ENCODE measurements around the gene CROCC2. TPM values are rescaled to one million over a fixed set of nuclear protein-coding genes. Genes with fewer than 3 reads are reported as not detected.

Gene CROCC2
- total and polyA plus RNA-seq, 2 donors from 2014 or later: 0.13 TPM; not detected in 1

DNA sequence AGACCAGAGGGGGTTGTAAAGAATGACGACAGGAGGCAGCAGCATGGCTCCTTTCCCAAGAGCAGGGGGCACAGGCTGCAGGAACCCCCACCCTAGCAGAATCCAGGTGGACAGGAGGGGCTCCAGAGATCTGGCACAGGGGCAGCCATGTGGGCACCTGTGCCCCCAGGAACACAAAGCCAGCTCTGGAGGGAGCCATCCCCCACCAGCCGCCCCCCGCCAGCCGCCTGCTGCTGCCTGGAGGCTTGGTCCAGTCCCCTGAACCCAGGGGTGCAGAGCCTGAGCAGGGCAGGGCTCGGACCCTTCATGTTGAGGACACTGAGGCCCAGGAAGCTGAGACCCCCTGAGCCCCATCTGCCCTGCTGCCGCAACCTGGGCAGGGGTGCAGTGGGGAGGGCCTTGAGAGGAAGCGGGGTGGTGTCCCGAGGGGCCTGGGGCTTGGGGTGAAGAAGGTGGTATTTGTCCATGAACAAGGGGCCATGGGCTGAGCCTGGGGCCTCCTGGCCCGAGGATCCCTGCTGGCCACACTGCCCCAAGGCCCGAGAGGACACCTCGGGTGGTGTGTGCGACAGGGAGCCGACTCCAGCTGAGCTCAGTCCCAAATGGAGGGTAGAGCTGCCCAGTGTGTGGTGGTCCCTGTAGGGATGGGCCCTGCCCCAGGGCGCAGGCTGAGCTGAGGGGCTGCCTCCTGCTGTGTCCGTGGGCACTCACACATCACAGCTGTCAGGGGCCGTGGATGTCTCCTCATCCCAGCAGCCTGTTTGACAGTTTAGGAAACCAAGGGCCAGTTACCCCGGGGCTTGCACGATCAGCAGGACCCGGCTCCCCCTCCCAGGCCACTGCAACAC, 52.5 kb downstream of the CROCC2 start:
- no peak overlapping the region for H3K9ac ChIP-seq (ENCODE audit: low read length in 3 of 3)
- H3K27ac ChIP-seq (ENCODE audit: low read depth in 2 of 2, low read length in 2 of 2): no peak overlapping the region

GRCh38 chr2:240959214-240959940, 53.2 kb downstream of the CROCC2 start:
- Histone ChIP-seq H3K9ac (ENCODE audit: low read length in 3 of 3) (no peak overlapping the region), H3K27ac (ENCODE audit: low read depth in 2 of 2, low read length in 2 of 2) (no peak overlapping the region)
- DNase-seq: peak in 1 of 5 donors; percentile 71

More for the DNA sequence above, 52.5 kb downstream of the CROCC2 start:
- intact Hi-C loops (cut with DNase I): no loop called here
- no peaks in the 10 kb centered on the region for H3K36me3 ChIP-seq (ENCODE audit: control insufficient read depth in 2 of 3, insufficient read depth in 3 of 3, low read length in 3 of 3)
- no peak overlapping the region for H3K4me3 ChIP-seq (ENCODE audit: low read length in 3 of 3)
- peaks cover 4% of the 10 kb centered on the region for H3K27me3 ChIP-seq (ENCODE audit: control insufficient read depth, insufficient read depth, low read length)
- no peak for FAIRE-seq
- peak in 2 of 5 donors; percentile 47 to 71 for DNase-seq
- TF ChIP-seq, protein P1, sequence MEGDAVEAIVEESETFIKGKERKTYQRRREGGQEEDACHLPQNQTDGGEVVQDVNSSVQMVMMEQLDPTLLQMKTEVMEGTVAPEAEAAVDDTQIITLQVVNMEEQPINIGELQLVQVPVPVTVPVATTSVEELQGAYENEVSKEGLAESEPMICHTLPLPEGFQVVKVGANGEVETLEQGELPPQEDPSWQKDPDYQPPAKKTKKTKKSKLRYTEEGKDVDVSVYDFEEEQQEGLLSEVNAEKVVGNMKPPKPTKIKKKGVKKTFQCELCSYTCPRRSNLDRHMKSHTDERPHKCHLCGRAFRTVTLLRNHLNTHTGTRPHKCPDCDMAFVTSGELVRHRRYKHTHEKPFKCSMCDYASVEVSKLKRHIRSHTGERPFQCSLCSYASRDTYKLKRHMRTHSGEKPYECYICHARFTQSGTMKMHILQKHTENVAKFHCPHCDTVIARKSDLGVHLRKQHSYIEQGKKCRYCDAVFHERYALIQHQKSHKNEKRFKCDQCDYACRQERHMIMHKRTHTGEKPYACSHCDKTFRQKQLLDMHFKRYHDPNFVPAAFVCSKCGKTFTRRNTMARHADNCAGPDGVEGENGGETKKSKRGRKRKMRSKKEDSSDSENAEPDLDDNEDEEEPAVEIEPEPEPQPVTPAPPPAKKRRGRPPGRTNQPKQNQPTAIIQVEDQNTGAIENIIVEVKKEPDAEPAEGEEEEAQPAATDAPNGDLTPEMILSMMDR (IDR thresholded peaks at IDR 0.05; ENCODE audit: borderline replicate concordance, extremely low read depth, insufficient read depth): no peak
- peaks cover 7 to 25% (median 8%) of the 10 kb centered on the region in 3 donors for H3K4me1 ChIP-seq (ENCODE audit: control insufficient read depth in 2 of 3, insufficient read depth in 2 of 3, low read depth in 1 of 3, low read length in 3 of 3)
- H3K9me3 ChIP-seq (ENCODE audit: control insufficient read depth in 2 of 3, insufficient read depth in 1 of 3, low read length in 3 of 3): peaks cover 0 to 2% (median 0%) of the 10 kb centered on the region in 3 donors

GRCh38 chr2:240959941-240960308, 53.8 kb downstream of the CROCC2 start:
- no peak overlapping the region for H3K9ac ChIP-seq (ENCODE audit: low read length in 3 of 3)

More at GRCh38 chr2:240959214-240959940, 53.2 kb downstream of the CROCC2 start:
- Histone ChIP-seq H3K4me1 (ENCODE audit: control insufficient read depth in 2 of 3, insufficient read depth in 2 of 3, low read depth in 1 of 3, low read length in 3 of 3) (peaks cover 7 to 25% (median 8%) of the 10 kb centered on the region in 3 donors), H3K9me3 (ENCODE audit: control insufficient read depth in 2 of 3, insufficient read depth in 1 of 3, low read length in 3 of 3) (peaks cover 0 to 2% (median 0%) of the 10 kb centered on the region in 3 donors), H3K36me3 (ENCODE audit: control insufficient read depth in 2 of 3, insufficient read depth in 3 of 3, low read length in 3 of 3) (no peaks in the 10 kb centered on the region), H3K4me3 (ENCODE audit: low read length in 3 of 3) (no peak overlapping the region), H3K27me3 (ENCODE audit: control insufficient read depth, insufficient read depth, low read length) (peaks cover 4% of the 10 kb centered on the region)
- FAIRE-seq: no peak
- TF ChIP-seq, protein P1 (IDR thresholded peaks at IDR 0.05; ENCODE audit: borderline replicate concordance, extremely low read depth, insufficient read depth): no peak
- intact Hi-C loops (cut with DNase I): no loop called here

More at GRCh38 chr2:240959941-240960308, 53.8 kb downstream of the CROCC2 start:
- H3K4me3 ChIP-seq (ENCODE audit: low read length in 3 of 3): no peak overlapping the region
- no peaks in the 10 kb centered on the region for H3K36me3 ChIP-seq (ENCODE audit: control insufficient read depth in 2 of 3, insufficient read depth in 3 of 3, low read length in 3 of 3)
- FAIRE-seq: no peak
- peak overlapping the region in 1 of 2 donors; percentile 37 for H3K27ac ChIP-seq (ENCODE audit: low read depth in 2 of 2, low read length in 2 of 2)
- peak in 2 of 5 donors; percentile 45 to 81 for DNase-seq
- H3K9me3 ChIP-seq (ENCODE audit: control insufficient read depth in 2 of 3, insufficient read depth in 1 of 3, low read length in 3 of 3): peaks cover 0 to 2% (median 0%) of the 10 kb centered on the region in 3 donors
- intact Hi-C loops (cut with DNase I): no loop called here
- H3K4me1 ChIP-seq (ENCODE audit: control insufficient read depth in 2 of 3, insufficient read depth in 2 of 3, low read depth in 1 of 3, low read length in 3 of 3): peaks cover 7 to 25% (median 8%) of the 10 kb centered on the region in 3 donors
- TF ChIP-seq, protein P1 (IDR thresholded peaks at IDR 0.05; ENCODE audit: borderline replicate concordance, extremely low read depth, insufficient read depth): no peak
- peaks cover 4% of the 10 kb centered on the region for H3K27me3 ChIP-seq (ENCODE audit: control insufficient read depth, insufficient read depth, low read length)
